K562 (cell line): ENCODE results near the gene ZDHHC18. TPM values are rescaled to one million over a fixed set of nuclear protein-coding genes. Genes with fewer than 3 reads are reported as not detected.

Experiments used
- ATF7 ChIP-seq: fragments of 450-650 bp; IDR thresholded peaks from 2 replicates; pipeline ENCODE4 v1.7.1; 2014; ENCODE audit warnings: mild to moderate bottlenecking, moderate library complexity
- BRCA1 ChIP-seq, 2 experiments: fragments of 450-650 bp in 1 of 2; sonication (generic) in 1 of 2; formaldehyde crosslinking in 1 of 2; IDR thresholded peaks; 2 replicates each; pipeline versions ENCODE4 v1.5.0 to v1.6.1; 2017 to 2020; ENCODE audit warnings: mild to moderate bottlenecking in 1 of 2, missing genetic modification reagents in 1 of 2
- CAMTA2 ChIP-seq: fragments of 250-450 bp; sonication (Bioruptor Pico); conservative IDR thresholded peaks from 2 replicates; pipeline ENCODE4 v1.5.1; 2022
- CTCF ChIP-seq, 3 experiments: IDR thresholded peaks in 2 of 3; conservative IDR thresholded peaks in 1 of 3; 2 replicates each; pipeline ENCODE4 v1.5.1; 2011 to 2012; ENCODE audit warnings: low read length in 3 of 3, mild to moderate bottlenecking in 3 of 3, control low read depth in 2 of 3, improper control_type of control experiment in 1 of 3, inconsistent platforms in 1 of 3, low read depth in 1 of 3, mixed read lengths in 1 of 3, moderate library complexity in 1 of 3; ENCODE audit not compliant: insufficient read depth in 2 of 3
- E2F5 ChIP-seq: sonication (generic); formaldehyde crosslinking; IDR thresholded peaks from 2 replicates; pipeline ENCODE4 v1.8.0; 2022; ENCODE audit warnings: mild to moderate bottlenecking, missing genetic modification reagents
- FOXO4 ChIP-seq: fragments of 450-650 bp; formaldehyde crosslinking; IDR thresholded peaks from 2 replicates; pipeline ENCODE4 v1.4.0; 2020; ENCODE audit warnings: mild to moderate bottlenecking, moderate library complexity
- HCFC1 ChIP-seq: IDR thresholded peaks from 2 replicates; pipeline ENCODE4 v1.6.1; 2012; ENCODE audit warnings: low read depth, low read length, improper control_type of control experiment
- HNRNPH1 ChIP-seq: fragments of 200-400 bp; formaldehyde crosslinking; optimal IDR thresholded peaks from 2 replicates; pipeline ENCODE3; 2017; ENCODE audit warnings: low read depth, mild to moderate bottlenecking, low read length, moderate library complexity
- KAT2B ChIP-seq: IDR thresholded peaks from one replicate; pipeline ENCODE4 v1.6.1; 2012; ENCODE audit warnings: low read depth, mild to moderate bottlenecking, control low read depth, inconsistent platforms, low read length, moderate library complexity
- KLF10 ChIP-seq: fragments of 250-450 bp; sonication (Bioruptor Pico); IDR thresholded peaks from 2 replicates; pipeline ENCODE4 v1.6.1; 2021; ENCODE audit warnings: matching md5 sums
- LEF1 ChIP-seq: fragments of 450-650 bp; IDR thresholded peaks from 2 replicates; pipeline ENCODE4 v1.6.1; 2016; ENCODE audit warnings: mild to moderate bottlenecking
- OTX1 ChIP-seq: fragments of 450-650 bp; formaldehyde crosslinking; IDR thresholded peaks from 2 replicates; pipeline ENCODE4 v1.4.0; 2022; ENCODE audit warnings: mild to moderate bottlenecking
- PHF20 ChIP-seq: fragments of 450-650 bp; IDR thresholded peaks from 2 replicates; pipeline ENCODE4 v1.6.1; 2018; ENCODE audit not compliant: partially characterized antibody
- PHTF2 ChIP-seq: fragments of 250-450 bp; sonication (Bioruptor Pico); IDR thresholded peaks from 2 replicates; pipeline ENCODE4 v1.5.0; 2021; ENCODE audit warnings: mild to moderate bottlenecking
- TCF3 ChIP-seq: sonication (generic); formaldehyde crosslinking; IDR thresholded peaks from 2 replicates; pipeline ENCODE4 v1.4.0; 2020; ENCODE audit warnings: mild to moderate bottlenecking, missing genetic modification reagents
- XRCC3 ChIP-seq: fragments of 450-650 bp; IDR thresholded peaks from 2 replicates; pipeline ENCODE4 v1.6.1; 2017; ENCODE audit warnings: mild to moderate bottlenecking, moderate library complexity
- ZC3H8 ChIP-seq: fragments of 450-650 bp; IDR thresholded peaks from 2 replicates; pipeline ENCODE4 v1.6.1; 2017
- polyA plus RNA-seq, 8 experiments: library from polyadenylated mRNA; depleted of rRNA in 4 of 8; stranded (reverse) in 5 of 8; unstranded in 3 of 8; fragments of >200 nt; fragmentation: Nextera tagmentation in 2 of 8; fragmentation: Illumina TruSeq in 1 of 8; extraction: Ambion mirVana in 2 of 8; extraction: Trizol in 1 of 8; gene quantifications; 2 replicates each; pipeline versions ENCODE4 v1.2.1 to v1.2.3, GENCODE V29; 2011 to 2014; ENCODE audit warnings: inconsistent platforms in 1 of 8, missing spikeins in 1 of 8
- total RNA-seq, 7 experiments: library from RNA; depleted of rRNA in 6 of 7; stranded (reverse); fragments of >200 nt in 6 of 7; fragmentation: Illumina TruSeq in 2 of 7; extraction: Trizol in 2 of 7; gene quantifications; 2 replicates each; pipeline versions ENCODE4 v1.2.1 to v1.2.3, GENCODE V29; 2011 to 2021; ENCODE audit warnings: low replicate concordance in 1 of 7
- TF ChIP-seq, protein P1 (sequence below): fragments of 250-450 bp; sonication (Bioruptor Pico); IDR thresholded peaks from 2 replicates; pipeline ENCODE4 v1.4.0; 2020; ENCODE audit warnings: mild to moderate bottlenecking, moderate library complexity, borderline replicate concordance
- TF ChIP-seq, protein P2 (sequence below): fragments of 250-450 bp; sonication (Bioruptor Pico); IDR thresholded peaks from 2 replicates; pipeline ENCODE4 v1.9.0; 2021; ENCODE audit warnings: mild to moderate bottlenecking
- TF ChIP-seq, protein P3 (sequence below): fragments of 450-650 bp; formaldehyde crosslinking; IDR thresholded peaks from 2 replicates; pipeline ENCODE4 v1.4.0; 2020; ENCODE audit warnings: mild to moderate bottlenecking, moderate library complexity

ZDHHC18 gene
- total and polyA plus RNA-seq, 9 of the 15 experiments (the other 6 are each of a cell fraction or from before 2014, with no cell fraction given) = 0.42 to 35.6 (median 15.8) TPM

DNA sequence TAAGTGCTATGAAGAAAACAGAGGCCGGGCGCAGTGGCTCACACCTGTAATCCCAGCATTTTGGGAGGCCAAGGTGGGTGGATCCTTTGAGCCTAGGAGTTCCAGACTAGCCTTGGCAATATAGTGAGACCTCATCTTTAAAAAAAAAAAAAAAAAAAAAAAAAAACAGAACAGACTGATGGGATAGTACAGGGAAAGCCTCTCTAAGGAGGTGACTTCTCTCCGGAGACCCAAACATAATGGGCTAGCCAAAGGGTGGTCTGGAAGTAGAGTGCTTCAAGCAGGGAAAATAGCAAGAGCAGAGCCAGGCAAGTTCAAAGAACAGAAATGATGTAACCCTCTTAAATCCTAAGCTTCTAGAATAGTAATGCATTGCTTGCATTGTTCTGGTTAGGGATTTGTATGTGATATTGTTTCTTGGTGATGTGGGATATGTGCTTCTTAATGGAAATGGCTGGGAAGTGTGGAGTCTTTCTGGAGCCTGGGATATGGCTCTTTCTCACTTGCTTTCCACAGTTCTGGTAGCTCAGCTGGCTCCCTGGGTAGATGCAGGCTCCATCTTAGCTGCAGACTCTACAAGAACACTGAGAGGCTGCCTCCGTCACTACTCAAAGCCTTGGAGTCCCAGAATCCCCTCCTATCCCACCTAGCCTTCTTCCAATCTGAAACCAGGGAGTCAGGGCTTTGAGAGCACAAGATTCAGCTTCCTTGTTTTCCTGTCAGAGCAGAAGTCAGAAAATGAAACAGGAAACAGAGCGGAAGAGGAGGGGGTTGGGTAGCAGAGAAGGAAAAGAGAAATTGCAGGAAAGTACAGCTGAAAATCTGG, 40.7 kb upstream of the ZDHHC18 start (continued):
- TF ChIP-seq BRCA1 (IDR thresholded peaks at IDR 0.05) (no peak), BRCA1 (CRISPR knock-in tag; IDR thresholded peaks at IDR 0.05) (no peak), ZC3H8 (no peak), HCFC1 (no peak), TCF3 (CRISPR knock-in tag) (no peak), OTX1 (peak; percentile 39; the same call in 1 of the 2 replicates), ATF7 (peak; percentile 11; the same call in 1 of the 2 replicates), FOXO4 (CRISPR knock-in tag) (no peak), CAMTA2 (CRISPR knock-in tag) (no peak), HNRNPH1 (no peak), E2F5 (CRISPR knock-in tag) (no peak), PHTF2 (CRISPR knock-in tag) (no peak), KAT2B (no peak), XRCC3 (no peak), LEF1 (peak; percentile 41), KLF10 (no peak), CTCF (IDR thresholded peaks at IDR 0.05 in 2 of 3, conservative IDR thresholded peaks at IDR 0.05 in 1 of 3; ENCODE audit: insufficient read depth in 2 of 3, low read depth in 1 of 3, low read length in 3 of 3) (no peak), PHF20 (peak; percentile 14)
- TF ChIP-seq, protein P1, sequence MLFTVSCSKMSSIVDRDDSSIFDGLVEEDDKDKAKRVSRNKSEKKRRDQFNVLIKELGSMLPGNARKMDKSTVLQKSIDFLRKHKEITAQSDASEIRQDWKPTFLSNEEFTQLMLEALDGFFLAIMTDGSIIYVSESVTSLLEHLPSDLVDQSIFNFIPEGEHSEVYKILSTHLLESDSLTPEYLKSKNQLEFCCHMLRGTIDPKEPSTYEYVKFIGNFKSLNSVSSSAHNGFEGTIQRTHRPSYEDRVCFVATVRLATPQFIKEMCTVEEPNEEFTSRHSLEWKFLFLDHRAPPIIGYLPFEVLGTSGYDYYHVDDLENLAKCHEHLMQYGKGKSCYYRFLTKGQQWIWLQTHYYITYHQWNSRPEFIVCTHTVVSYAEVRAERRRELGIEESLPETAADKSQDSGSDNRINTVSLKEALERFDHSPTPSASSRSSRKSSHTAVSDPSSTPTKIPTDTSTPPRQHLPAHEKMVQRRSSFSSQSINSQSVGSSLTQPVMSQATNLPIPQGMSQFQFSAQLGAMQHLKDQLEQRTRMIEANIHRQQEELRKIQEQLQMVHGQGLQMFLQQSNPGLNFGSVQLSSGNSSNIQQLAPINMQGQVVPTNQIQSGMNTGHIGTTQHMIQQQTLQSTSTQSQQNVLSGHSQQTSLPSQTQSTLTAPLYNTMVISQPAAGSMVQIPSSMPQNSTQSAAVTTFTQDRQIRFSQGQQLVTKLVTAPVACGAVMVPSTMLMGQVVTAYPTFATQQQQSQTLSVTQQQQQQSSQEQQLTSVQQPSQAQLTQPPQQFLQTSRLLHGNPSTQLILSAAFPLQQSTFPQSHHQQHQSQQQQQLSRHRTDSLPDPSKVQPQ = no peak
- TF ChIP-seq, protein P2, sequence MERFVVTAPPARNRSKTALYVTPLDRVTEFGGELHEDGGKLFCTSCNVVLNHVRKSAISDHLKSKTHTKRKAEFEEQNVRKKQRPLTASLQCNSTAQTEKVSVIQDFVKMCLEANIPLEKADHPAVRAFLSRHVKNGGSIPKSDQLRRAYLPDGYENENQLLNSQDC (CRISPR knock-in tag) = no peak
- TF ChIP-seq, protein P3, sequence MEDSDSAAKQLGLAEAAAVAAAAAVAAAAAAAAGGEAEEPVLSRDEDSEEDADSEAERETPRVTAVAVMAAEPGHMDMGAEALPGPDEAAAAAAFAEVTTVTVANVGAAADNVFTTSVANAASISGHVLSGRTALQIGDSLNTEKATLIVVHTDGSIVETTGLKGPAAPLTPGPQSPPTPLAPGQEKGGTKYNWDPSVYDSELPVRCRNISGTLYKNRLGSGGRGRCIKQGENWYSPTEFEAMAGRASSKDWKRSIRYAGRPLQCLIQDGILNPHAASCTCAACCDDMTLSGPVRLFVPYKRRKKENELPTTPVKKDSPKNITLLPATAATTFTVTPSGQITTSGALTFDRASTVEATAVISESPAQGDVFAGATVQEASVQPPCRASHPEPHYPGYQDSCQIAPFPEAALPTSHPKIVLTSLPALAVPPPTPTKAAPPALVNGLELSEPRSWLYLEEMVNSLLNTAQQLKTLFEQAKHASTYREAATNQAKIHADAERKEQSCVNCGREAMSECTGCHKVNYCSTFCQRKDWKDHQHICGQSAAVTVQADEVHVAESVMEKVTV (CRISPR knock-in tag) = no peak
